Measurements from ENCODE around the gene RPTOR. TPM values are rescaled to one million over a fixed set of nuclear protein-coding genes. Genes with fewer than 3 reads are reported as not detected.
"Not testable (repeated sequence)": the region's sequence is repeated elsewhere in the genome, so short reads cannot be mapped to it uniquely, and the experiment has no call there.

Gene RPTOR
- total and polyA plus RNA-seq, 2 donors (not counting 1 experiment from before 2014, with no cell fraction given), result 6.7 to 22.8 TPM

DNA sequence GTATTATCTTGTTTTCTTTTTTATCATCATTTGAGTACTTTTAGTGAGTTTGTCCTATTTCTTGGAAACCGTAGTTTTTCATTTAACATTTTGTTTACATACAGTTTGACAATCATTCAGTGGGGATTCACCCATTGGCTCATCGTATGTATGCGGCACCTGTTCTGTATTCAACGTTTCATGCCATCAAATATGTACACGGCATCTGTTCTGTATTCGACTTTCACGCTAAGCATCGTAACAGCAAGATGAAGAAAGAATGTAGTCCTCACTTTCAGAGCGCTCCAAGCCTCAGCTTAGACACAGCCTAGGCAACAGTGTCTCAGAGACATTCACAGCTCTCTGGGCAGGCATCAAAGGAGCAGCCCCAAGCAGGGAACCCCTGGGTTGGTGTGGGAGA, 269.9 kb downstream of the RPTOR start:
- Histone ChIP-seq H3K4me3 (replicated peaks in 1 of 4; ENCODE audit: control extremely low read depth in 1 of 4, insufficient read depth in 1 of 4, low read depth in 3 of 4, low read length in 4 of 4) (no peak overlapping the region), H3K79me2 (ENCODE audit: control insufficient read depth, insufficient read depth, low read length) (no peaks in the 10 kb centered on the region), H3K27ac (ENCODE audit: insufficient read depth, low read length) (no peak overlapping the region), H3K4me2 (ENCODE audit: extremely low read depth, insufficient read depth, low read length) (no peak overlapping the region), H3K4me1 (ENCODE audit: control insufficient read depth, extremely low read depth, insufficient read depth, low read length) (no peaks in the 10 kb centered on the region), H2AFZ (ENCODE audit: low read length) (no peak overlapping the region), H4K20me1 (ENCODE audit: control insufficient read depth, extremely low read depth, insufficient read depth, low read length) (no peaks in the 10 kb centered on the region), H3K9ac (ENCODE audit: insufficient read depth, low read length) (no peak overlapping the region), H3K9me3 (ENCODE audit: control insufficient read depth, insufficient read depth, low read depth, low read length) (no peaks in the 10 kb centered on the region), H3K27me3 (ENCODE audit: control insufficient read depth, insufficient read depth, low read length) (no peaks in the 10 kb centered on the region), H3K36me3 (ENCODE audit: control insufficient read depth, insufficient read depth, low read length) (no peaks in the 10 kb centered on the region)
- no peak for DNase-seq (ENCODE audit: low read depth in 2 of 2)
- no peak for TF ChIP-seq EZH2 (IDR thresholded peaks at IDR 0.05; ENCODE audit: low read length, missing control alignments)
- TF ChIP-seq, protein P1, sequence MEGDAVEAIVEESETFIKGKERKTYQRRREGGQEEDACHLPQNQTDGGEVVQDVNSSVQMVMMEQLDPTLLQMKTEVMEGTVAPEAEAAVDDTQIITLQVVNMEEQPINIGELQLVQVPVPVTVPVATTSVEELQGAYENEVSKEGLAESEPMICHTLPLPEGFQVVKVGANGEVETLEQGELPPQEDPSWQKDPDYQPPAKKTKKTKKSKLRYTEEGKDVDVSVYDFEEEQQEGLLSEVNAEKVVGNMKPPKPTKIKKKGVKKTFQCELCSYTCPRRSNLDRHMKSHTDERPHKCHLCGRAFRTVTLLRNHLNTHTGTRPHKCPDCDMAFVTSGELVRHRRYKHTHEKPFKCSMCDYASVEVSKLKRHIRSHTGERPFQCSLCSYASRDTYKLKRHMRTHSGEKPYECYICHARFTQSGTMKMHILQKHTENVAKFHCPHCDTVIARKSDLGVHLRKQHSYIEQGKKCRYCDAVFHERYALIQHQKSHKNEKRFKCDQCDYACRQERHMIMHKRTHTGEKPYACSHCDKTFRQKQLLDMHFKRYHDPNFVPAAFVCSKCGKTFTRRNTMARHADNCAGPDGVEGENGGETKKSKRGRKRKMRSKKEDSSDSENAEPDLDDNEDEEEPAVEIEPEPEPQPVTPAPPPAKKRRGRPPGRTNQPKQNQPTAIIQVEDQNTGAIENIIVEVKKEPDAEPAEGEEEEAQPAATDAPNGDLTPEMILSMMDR (conservative IDR thresholded peaks at IDR 0.05 in 1 of 2, IDR thresholded peaks at IDR 0.05 in 1 of 2; ENCODE audit: low read depth in 1 of 2, low read length in 2 of 2), result no peak

DNA sequence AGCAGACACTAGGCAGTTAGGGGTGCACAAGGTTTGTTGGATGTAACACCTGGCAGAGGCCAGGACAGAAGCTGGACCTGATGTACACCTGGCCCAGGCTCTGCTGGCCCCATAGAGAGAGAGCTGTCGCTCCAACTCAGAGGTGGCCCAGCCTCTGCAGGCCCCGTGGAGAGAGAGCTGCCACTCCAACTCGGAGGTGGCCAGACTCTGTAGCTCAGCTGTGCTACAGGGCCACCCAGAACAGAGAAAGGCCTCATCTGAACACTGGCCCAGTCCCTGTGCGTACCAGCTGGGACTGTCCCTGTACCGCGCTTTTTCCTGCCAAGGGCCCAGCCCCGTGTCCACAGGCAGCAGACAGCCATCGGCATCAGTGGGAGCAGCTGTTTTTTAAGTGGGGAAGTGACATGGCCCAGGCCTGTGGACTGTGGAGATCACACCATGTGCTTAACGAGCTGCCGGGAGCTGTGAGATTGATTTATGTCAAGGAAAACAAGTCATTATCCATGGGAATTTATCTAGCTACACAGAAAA, 270.6 kb downstream of the RPTOR start:
- H3K4me1 ChIP-seq (ENCODE audit: control insufficient read depth, extremely low read depth, insufficient read depth, low read length), result no peaks in the 10 kb centered on the region
- no peak for TF ChIP-seq EZH2 (IDR thresholded peaks at IDR 0.05; ENCODE audit: low read length, missing control alignments)
- TF ChIP-seq, protein P1 (conservative IDR thresholded peaks at IDR 0.05 in 1 of 2, IDR thresholded peaks at IDR 0.05 in 1 of 2; ENCODE audit: low read depth in 1 of 2, low read length in 2 of 2), result no peak
- no peak for DNase-seq (ENCODE audit: low read depth in 2 of 2)
- H3K79me2 ChIP-seq (ENCODE audit: control insufficient read depth, insufficient read depth, low read length), result no peaks in the 10 kb centered on the region
- no peaks in the 10 kb centered on the region for H3K27me3 ChIP-seq (ENCODE audit: control insufficient read depth, insufficient read depth, low read length)
- H3K9ac ChIP-seq (ENCODE audit: insufficient read depth, low read length), result no peak overlapping the region
- no peaks in the 10 kb centered on the region for H3K9me3 ChIP-seq (ENCODE audit: control insufficient read depth, insufficient read depth, low read depth, low read length)
- no peak overlapping the region for H3K4me2 ChIP-seq (ENCODE audit: extremely low read depth, insufficient read depth, low read length)
- H3K36me3 ChIP-seq (ENCODE audit: control insufficient read depth, insufficient read depth, low read length), result no peaks in the 10 kb centered on the region
- no peak overlapping the region for H3K27ac ChIP-seq (ENCODE audit: insufficient read depth, low read length)
- no peak overlapping the region for H2AFZ ChIP-seq (ENCODE audit: low read length)
- no peaks in the 10 kb centered on the region for H4K20me1 ChIP-seq (ENCODE audit: control insufficient read depth, extremely low read depth, insufficient read depth, low read length)
- H3K4me3 ChIP-seq (replicated peaks in 1 of 4; ENCODE audit: control extremely low read depth in 1 of 4, insufficient read depth in 1 of 4, low read depth in 3 of 4, low read length in 4 of 4), result no peak overlapping the region

DNA sequence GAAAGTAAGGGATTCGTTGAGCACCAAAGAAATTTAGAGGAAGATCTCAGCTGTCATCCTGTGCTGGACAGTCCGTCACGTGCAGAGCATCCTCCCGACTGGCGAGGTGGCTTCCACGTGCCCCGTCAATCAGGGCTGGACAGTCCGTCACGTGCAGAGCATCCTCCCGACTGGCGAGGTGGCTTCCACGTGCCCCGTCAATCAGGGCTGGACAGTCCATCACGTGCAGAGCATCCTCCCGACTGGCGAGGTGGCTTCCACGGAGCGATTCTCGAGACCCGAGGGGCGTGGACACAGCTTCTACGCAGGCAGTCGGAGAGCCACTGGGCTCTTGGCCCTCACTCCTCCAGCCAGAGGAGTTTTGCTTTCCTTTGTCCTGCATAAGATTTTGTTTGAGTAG, 271.1 kb downstream of the RPTOR start:
- H3K36me3 ChIP-seq (ENCODE audit: control insufficient read depth, insufficient read depth, low read length); H4K20me1 ChIP-seq (ENCODE audit: control insufficient read depth, extremely low read depth, insufficient read depth, low read length); H3K9me3 ChIP-seq (ENCODE audit: control insufficient read depth, insufficient read depth, low read depth, low read length); H3K27ac ChIP-seq (ENCODE audit: insufficient read depth, low read length); H3K4me2 ChIP-seq (ENCODE audit: extremely low read depth, insufficient read depth, low read length); H3K4me1 ChIP-seq (ENCODE audit: control insufficient read depth, extremely low read depth, insufficient read depth, low read length); H2AFZ ChIP-seq (ENCODE audit: low read length); H3K27me3 ChIP-seq (ENCODE audit: control insufficient read depth, insufficient read depth, low read length); H3K9ac ChIP-seq (ENCODE audit: insufficient read depth, low read length); DNase-seq (ENCODE audit: low read depth in 2 of 2); H3K4me3 ChIP-seq (replicated peaks in 1 of 4; ENCODE audit: control extremely low read depth in 1 of 4, insufficient read depth in 1 of 4, low read depth in 3 of 4, low read length in 4 of 4); H3K79me2 ChIP-seq (ENCODE audit: control insufficient read depth, insufficient read depth, low read length): not testable (repeated sequence)
